Activated CD4-positive, CD25-positive, alpha-beta regulatory T cell treated with anti-CD3 and anti-CD28 coated beads, Interleukin-2, amount 50 U/mL, for 72 hours (primary cell): Measurements from ENCODE around the gene CLPTM1.
"Not testable (repeated sequence)": the region's sequence is repeated elsewhere in the genome, so short reads cannot be mapped to it uniquely, and the experiment has no call there.

Source experiments
- DNase-seq: peaks from one replicate; pipeline ENCODE4 v3.0.0; 2021

CLPTM1 gene, protein sequence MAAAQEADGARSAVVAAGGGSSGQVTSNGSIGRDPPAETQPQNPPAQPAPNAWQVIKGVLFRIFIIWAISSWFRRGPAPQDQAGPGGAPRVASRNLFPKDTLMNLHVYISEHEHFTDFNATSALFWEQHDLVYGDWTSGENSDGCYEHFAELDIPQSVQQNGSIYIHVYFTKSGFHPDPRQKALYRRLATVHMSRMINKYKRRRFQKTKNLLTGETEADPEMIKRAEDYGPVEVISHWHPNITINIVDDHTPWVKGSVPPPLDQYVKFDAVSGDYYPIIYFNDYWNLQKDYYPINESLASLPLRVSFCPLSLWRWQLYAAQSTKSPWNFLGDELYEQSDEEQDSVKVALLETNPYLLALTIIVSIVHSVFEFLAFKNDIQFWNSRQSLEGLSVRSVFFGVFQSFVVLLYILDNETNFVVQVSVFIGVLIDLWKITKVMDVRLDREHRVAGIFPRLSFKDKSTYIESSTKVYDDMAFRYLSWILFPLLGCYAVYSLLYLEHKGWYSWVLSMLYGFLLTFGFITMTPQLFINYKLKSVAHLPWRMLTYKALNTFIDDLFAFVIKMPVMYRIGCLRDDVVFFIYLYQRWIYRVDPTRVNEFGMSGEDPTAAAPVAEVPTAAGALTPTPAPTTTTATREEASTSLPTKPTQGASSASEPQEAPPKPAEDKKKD

DNA sequence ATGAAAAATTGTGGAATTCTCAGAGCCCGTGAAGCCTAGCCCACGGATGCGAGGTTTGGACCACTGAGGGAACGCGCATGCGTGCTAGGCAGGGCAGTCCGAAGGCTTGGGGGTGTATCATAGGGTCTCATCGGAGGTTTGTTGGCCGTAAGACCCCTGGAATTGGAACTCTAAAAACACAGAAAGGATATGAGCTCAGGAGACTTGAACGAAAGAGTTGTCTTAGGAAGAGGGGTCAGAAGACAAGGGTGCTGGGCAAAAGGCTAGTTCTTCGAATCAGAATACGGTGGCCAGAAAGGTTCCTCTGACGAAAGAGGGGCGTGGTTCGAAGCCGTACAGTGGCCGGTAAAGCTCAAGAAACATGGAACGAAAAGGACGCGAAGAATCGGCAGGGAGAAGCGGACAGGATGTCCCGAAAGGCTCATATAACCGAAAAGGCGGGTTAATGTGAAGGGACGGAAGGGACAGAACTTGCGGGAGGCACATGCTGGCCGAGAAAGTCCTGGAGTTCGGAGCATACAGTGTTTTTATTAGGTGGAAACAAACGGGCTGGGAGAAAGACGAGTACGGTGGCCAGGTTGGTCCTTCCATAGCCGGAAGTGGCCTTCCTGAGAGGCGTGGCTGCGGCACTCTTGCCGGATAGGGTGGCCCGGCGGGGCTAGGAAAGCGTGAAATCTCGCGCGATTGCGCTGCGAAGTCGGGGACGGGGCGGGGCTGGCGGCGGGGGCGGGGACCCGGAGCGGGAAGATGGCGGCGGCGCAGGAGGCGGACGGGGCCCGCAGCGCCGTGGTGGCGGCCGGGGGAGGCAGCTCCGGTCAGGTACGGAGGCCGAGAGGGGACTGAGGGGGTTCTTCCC is at the start of gene CLPTM1:
Gene CLPTM1 (plus strand): TSS at position 732 of the 856 bp plus-strand sequence. CDS start 16 bp downstream, at position 748.
- peak; percentile 95 for DNase-seq

DNA sequence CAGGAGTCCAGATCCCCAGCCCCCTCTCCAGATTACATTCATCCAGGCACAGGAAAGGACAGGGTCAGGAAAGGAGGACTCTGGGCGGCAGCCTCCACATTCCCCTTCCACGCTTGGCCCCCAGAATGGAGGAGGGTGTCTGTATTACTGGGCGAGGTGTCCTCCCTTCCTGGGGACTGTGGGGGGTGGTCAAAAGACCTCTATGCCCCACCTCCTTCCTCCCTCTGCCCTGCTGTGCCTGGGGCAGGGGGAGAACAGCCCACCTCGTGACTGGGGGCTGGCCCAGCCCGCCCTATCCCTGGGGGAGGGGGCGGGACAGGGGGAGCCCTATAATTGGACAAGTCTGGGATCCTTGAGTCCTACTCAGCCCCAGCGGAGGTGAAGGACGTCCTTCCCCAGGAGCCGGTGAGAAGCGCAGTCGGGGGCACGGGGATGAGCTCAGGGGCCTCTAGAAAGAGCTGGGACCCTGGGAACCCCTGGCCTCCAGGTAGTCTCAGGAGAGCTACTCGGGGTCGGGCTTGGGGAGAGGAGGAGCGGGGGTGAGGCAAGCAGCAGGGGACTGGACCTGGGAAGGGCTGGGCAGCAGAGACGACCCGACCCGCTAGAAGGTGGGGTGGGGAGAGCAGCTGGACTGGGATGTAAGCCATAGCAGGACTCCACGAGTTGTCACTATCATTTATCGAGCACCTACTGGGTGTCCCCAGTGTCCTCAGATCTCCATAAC is 49.6 kb upstream of the CLPTM1 start, which contains the start of gene APOE:
Gene APOE (plus strand): TSS at position 360 of the 724 bp plus-strand sequence. CDS start 829 bp downstream, outside the sequence.
- no peak for DNase-seq

DNA sequence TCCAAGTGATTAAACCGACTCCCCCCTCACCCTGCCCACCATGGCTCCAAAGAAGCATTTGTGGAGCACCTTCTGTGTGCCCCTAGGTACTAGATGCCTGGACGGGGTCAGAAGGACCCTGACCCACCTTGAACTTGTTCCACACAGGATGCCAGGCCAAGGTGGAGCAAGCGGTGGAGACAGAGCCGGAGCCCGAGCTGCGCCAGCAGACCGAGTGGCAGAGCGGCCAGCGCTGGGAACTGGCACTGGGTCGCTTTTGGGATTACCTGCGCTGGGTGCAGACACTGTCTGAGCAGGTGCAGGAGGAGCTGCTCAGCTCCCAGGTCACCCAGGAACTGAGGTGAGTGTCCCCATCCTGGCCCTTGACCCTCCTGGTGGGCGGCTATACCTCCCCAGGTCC is 47.6 kb upstream of the CLPTM1 start:
- DNase-seq, result no peak

DNA sequence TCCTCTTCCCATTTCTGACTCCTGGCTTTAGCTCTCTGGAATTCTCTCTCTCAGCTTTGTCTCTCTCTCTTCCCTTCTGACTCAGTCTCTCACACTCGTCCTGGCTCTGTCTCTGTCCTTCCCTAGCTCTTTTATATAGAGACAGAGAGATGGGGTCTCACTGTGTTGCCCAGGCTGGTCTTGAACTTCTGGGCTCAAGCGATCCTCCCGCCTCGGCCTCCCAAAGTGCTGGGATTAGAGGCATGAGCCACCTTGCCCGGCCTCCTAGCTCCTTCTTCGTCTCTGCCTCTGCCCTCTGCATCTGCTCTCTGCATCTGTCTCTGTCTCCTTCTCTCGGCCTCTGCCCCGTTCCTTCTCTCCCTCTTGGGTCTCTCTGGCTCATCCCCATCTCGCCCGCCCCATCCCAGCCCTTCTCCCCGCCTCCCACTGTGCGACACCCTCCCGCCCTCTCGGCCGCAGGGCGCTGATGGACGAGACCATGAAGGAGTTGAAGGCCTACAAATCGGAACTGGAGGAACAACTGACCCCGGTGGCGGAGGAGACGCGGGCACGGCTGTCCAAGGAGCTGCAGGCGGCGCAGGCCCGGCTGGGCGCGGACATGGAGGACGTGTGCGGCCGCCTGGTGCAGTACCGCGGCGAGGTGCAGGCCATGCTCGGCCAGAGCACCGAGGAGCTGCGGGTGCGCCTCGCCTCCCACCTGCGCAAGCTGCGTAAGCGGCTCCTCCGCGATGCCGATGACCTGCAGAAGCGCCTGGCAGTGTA is 46.9 kb upstream of the CLPTM1 start:
- no peak for DNase-seq

DNA sequence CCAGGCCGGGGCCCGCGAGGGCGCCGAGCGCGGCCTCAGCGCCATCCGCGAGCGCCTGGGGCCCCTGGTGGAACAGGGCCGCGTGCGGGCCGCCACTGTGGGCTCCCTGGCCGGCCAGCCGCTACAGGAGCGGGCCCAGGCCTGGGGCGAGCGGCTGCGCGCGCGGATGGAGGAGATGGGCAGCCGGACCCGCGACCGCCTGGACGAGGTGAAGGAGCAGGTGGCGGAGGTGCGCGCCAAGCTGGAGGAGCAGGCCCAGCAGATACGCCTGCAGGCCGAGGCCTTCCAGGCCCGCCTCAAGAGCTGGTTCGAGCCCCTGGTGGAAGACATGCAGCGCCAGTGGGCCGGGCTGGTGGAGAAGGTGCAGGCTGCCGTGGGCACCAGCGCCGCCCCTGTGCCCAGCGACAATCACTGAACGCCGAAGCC is 46.3 kb upstream of the CLPTM1 start:
- no peak for DNase-seq

DNA sequence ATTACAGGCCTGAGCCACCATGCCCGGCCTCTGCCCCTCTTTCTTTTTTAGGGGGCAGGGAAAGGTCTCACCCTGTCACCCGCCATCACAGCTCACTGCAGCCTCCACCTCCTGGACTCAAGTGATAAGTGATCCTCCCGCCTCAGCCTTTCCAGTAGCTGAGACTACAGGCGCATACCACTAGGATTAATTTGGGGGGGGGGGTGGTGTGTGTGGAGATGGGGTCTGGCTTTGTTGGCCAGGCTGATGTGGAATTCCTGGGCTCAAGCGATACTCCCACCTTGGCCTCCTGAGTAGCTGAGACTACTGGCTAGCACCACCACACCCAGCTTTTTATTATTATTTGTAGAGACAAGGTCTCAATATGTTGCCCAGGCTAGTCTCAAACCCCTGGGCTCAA is 45.4 kb upstream of the CLPTM1 start:
- DNase-seq, result no peak

DNA sequence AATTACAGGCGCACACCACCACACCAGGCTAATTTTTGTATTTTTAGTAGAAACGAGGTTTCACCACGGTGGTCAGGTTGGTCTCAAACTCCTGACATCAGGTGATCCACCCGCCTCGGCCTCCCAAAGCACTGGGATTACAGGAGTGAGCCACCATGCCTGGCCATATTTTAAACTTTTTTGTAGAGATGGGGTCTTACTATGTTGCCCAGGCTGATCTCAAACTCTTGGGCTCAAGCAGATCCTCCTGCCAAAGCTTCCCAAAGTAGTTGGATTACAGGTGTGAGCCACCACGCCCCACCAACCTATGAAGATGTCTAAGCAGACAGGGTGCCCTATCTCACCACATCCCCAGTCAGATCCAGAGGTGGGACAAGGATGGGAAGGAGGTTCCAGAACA is 43.3 kb upstream of the CLPTM1 start:
- not testable (repeated sequence) for DNase-seq

DNA sequence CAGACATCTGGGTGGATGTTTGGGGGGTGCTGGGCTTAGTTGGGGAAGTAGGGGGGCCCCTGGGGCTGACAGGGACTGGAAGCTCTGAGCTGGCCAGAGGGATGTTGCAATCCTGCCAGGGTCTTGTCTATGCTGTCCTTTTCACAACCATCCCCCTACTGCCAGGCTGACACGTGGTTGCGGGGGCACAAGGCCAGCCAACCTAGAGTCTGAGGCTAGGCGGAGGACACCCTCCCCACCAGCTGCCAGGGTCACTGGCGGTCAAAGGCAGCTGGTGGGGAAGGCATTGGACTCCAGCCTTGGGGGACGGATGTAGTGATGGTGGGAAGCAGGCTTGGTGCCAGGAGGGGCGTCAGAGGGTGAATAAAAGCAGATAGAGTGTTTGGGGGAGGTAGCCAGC is 42.3 kb upstream of the CLPTM1 start:
- no peak for DNase-seq

DNA sequence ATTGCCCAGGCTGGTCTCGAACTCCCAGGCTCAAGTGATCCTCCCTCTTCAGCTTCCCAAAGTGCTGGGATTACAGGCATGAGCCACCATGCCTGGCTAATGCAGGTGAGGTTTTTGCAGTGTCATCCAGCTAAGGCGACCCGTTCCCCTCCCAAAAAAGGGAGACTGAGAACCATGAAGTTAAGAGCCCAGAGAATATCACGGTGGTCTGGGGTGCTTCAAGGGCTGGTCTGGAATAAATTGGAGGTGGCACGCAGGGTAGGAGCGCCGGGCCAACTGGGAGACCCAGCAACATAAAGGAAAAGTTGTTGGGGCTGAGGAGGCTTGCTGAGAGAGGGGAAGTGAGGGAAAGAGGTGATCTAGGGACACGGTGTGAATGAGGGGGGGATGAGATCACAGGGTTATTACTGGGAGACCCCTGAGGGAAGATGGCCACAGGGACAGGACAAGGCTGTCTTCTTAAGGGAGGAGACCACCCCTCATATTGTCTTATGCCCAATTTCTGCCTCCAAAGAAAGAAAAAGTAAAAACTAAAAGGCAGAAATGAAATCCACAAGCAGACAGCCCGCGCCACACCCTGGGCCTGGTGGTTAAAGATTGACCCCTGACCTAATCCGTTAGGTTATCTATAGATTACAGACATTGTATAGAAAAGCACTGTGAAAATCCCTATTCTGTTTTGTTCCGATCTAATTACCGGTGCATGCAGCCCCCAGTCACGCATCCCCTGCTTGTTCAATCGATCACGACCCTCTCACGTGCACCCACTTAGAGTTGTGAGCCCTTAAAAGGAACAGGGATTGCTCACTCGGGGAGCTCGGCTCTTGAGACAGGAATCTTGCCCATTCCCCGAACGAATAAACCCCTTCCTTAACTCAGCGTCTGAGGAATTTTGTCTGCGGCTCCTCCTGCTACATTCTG is 41.4 kb upstream of the CLPTM1 start:
- DNase-seq, result not testable (repeated sequence)

DNA sequence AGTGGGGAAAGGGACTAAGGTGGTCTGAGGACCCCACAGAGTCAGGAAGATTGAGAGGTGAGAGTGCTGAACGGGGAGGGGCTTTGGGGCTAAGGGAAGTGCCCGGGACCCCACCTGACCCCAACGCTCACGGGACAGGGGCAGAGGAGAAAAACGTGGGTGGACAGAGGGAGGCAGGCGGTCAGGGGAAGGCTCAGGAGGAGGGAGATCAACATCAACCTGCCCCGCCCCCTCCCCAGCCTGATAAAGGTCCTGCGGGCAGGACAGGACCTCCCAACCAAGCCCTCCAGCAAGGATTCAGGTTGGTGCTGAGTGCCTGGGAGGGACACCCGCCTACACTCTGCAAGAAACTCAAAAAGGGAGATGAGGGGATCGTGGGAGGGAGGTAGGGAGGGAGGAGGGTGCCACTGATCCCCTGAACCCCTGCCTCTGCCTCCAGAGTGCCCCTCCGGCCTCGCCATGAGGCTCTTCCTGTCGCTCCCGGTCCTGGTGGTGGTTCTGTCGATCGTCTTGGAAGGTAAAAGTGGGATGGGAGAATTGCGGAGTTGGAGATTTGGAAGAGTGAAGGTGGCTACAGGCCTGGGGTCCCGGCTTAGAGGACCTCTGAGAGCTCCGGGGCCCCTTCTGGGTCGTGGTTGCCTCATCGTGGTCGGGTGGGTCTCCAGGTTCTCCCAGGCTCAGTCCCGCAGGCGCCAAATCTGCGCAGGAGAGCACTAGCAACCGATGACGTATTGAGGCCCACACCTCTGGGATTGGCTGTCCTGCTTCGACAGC is 40.6 kb upstream of the CLPTM1 start, which contains the start of gene APOC1:
Gene APOC1 (plus strand): TSS at position 176 of the 774 bp plus-strand sequence. CDS start 284 bp downstream, at position 460.
- DNase-seq, result peak; percentile 75

DNA sequence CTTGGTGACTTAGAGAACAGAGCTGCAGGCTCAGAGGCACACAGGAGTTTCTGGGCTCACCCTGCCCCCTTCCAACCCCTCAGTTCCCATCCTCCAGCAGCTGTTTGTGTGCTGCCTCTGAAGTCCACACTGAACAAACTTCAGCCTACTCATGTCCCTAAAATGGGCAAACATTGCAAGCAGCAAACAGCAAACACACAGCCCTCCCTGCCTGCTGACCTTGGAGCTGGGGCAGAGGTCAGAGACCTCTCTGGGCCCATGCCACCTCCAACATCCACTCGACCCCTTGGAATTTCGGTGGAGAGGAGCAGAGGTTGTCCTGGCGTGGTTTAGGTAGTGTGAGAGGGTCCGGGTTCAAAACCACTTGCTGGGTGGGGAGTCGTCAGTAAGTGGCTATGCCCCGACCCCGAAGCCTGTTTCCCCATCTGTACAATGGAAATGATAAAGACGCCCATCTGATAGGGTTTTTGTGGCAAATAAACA is 30.9 kb upstream of the CLPTM1 start:
- DNase-seq, result no peak

DNA sequence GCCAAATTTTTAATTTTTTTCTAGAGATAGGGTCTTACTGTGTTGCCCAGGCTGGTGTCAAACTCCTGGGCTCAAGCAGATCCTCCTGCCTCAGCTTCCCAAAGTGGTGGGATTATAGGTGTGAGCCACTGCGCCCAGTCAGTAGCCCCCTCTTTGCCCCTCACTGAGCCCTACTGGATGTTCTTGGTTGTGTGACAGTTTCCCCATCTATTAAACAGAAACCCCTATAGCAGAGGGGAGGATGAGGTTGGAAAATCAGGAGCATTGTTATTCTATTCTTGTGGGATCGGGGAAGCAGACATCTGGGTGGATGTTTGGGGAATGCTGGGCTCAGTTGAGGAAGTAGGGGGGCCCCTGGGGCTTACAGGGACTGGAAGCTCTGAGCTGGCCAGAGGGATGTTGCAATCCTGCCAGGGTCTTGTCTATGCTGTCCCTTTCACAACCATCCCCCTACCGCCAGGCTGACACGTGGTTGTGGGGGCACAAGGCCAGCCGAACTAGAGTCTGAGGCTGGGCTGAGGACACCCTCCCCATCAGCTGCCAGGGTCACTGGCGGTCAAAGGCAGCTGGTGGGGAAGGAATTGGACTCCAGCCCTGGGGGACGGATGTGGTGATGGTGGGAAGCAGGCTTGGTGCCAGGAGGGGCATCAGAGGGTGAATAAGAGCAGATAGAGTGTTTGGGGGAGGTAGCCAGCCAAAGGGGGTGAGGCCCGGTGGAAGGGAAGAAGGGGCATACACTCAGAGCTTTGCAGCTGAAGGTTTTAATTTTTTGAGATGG is 29.9 kb upstream of the CLPTM1 start:
- no peak for DNase-seq

DNA sequence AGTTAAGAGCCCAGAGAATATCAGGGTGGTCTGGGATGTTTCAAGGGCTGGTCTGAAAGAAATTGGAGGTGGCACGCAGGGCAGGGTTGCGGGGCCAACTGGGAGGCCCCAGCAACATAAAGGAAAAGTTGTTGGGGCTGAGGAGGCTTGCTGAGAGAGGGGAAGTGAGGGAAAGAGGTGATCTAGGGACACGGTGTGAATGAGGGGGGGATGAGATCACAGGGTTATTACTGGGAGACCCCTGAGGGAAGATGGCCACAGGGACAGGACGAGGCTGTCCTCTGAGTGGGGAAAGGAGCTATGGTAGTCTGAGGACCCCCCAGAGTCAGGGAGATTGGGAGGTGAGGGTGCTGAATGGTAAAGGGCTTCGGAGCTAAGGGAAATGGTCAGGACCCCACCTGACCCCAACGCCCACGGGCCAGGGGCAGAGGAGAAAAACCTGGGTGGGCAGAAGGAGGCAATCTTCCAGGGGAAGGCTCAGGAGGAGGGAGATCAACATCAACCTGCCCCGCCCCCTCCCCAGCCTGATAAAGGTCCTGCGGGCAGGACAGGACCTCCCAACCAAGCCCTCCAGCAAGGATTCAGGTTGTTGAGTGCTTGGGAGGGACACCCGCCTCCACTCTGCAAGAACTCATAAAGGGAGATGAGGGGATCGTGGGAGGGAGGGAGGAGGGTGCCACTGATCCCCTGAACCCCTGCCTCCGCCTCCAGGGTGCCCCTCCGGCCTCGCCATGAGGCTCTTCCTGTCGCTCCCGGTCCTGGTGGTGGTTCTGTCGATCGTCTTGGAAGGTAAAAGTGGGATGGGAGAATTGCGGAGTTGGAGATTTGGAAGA is 28.7 kb upstream of the CLPTM1 start:
- DNase-seq, result not testable (repeated sequence)

DNA sequence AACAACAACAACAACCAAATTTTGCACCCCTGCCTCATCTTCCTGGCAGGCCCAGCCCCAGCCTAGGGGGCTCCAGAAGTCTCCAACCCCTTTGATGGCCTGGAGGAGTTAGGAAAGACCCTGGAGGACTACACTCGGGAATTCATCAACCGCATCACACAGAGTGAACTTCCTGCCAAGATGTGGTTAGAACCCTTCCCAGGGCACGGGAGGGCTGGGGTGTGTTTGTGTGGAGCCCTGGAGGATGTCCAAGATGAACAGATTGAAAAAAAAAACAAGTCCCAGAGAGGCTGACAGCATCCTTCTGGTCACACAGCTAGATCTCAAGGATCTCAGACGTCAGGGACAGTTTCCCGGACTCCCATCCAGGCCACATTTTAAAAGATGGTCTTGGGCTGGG is 27.4 kb upstream of the CLPTM1 start:
- no peak for DNase-seq

DNA sequence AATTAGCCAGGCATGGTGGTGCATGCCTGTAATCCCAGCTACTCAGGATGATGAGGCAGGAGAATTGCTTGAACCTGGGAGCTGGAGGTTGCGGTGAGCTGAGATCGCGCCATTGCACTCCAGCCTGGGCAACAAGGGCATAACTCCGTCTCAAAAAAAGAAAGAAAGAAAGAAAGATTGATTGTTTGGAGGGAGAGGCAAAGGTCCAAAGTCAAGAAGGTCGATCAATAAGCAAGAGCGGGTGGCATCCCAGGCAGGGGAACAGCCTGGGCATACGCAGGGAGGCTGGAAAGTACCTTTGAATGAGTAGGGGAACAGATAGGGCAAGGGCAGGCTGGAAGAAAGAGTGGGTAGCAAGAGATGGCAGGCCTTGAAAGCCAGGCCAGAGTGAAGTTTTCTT is 25.1 kb upstream of the CLPTM1 start:
- no peak for DNase-seq

DNA sequence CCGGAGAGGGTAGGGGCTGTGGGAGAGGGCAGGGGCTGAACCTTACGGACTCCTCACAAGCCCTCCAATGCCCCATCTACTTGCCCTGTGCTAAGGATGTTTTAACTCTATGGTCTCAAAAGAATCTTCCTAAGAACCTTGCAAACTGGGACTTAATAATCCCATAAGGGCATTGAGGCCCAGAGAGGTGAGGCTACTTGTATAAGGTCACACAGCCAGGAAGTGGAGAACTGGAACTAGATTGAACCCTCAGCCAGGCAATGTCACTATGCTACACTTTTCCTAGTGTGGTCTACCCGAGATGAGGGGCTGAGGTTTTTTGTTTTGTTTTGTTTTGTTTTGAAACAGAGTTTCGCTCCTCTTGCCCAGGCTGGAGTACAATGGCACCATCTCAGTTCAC is 23.6 kb upstream of the CLPTM1 start:
- DNase-seq, result no peak

DNA sequence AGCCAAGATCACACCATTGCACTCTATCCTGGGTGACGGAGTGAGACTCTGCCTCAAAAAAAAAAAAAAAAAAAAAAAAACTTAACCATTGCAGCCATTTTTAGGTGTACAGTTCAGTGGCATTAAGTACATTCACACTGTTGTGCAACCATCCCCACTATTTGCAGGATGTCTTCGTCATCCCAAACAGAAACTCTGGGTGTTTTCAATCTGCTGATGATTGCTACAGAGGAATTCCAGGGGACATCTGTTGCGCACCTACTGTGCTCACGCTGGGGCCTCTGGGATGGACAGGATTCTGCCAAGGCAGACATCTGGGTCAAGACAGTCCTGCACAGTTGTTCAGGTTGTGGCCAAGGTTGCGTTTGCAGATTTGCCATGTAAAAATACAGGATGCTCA is 15.5 kb upstream of the CLPTM1 start:
- no peak for DNase-seq
